ENCODE data around the gene MYH10. TPM values are rescaled to one million over a fixed set of nuclear protein-coding genes. Genes with fewer than 3 reads are reported as not detected.
A peak's percentile ranks its signal among the peaks of the same experiment; 100 is the strongest.

The MYH10 gene
- total RNA-seq, 1 experiment from 2014 or later: 74.0 TPM

GRCh38 chr17:8651013-8651412 is 20.5 kb upstream of the MYH10 start:
- peaks cover 4% of the 10 kb centered on the region for H3K36me3 Mint-ChIP-seq (ENCODE audit: insufficient read depth, unreplicated experiment)
- H3K9me3 Mint-ChIP-seq (ENCODE audit: unreplicated experiment): no peaks in the 10 kb centered on the region
- no peaks in the 10 kb centered on the region for H3K9me3 ChIP-seq
- H3K4me3 Mint-ChIP-seq (ENCODE audit: unreplicated experiment): no peak overlapping the region
- peaks cover 4% of the 10 kb centered on the region for H3K27me3 Mint-ChIP-seq (ENCODE audit: insufficient read depth, unreplicated experiment)
- peak in 1 of 2 experiments; percentile 15 for TF ChIP-seq CTCF (IDR thresholded peaks at IDR 0.05; ENCODE audit: insufficient read depth in 1 of 2, low read depth in 1 of 2, low read length in 1 of 2, severe bottlenecking in 1 of 2, unreplicated experiment in 1 of 2)
- ChIA-PET CTCF (no interaction called here), POLR2A (interaction anchor here (0.7 kb wide), 1 partner anchor 119 kb away, joined by 10 read pairs; no protein-coding TSS in a partner anchor)
- H3K27ac Mint-ChIP-seq (ENCODE audit: unreplicated experiment): no peak overlapping the region
- H3K4me1 ChIP-seq: no peaks in the 10 kb centered on the region
- H3K4me3 ChIP-seq (ENCODE audit: low read depth, low read length): no peak overlapping the region
- no TSS peak for BruUV-seq (replicated peaks)
- no peaks in the 10 kb centered on the region for H3K27me3 ChIP-seq (replicated peaks; ENCODE audit: control insufficient read depth, insufficient read depth, low read length)
- H3K4me1 Mint-ChIP-seq (ENCODE audit: low read depth, unreplicated experiment): no peaks in the 10 kb centered on the region
- intact Hi-C loops (cut with micrococcal nuclease; ENCODE audit: unreplicated experiment): no loop called here
- DNase-seq: no peak
- no peaks in the 10 kb centered on the region for H3K36me3 ChIP-seq (ENCODE audit: control insufficient read depth, insufficient read depth, low read length)

GRCh38 chr17:8650119-8650499 is 19.6 kb upstream of the MYH10 start:
- peaks cover 4% of the 10 kb centered on the region for H3K36me3 Mint-ChIP-seq (ENCODE audit: insufficient read depth, unreplicated experiment)
- no peaks in the 10 kb centered on the region for H3K9me3 Mint-ChIP-seq (ENCODE audit: unreplicated experiment)
- ChIA-PET CTCF (no interaction called here), POLR2A (no interaction called here)
- Histone ChIP-seq H3K27me3 (replicated peaks; ENCODE audit: control insufficient read depth, insufficient read depth, low read length) (no peaks in the 10 kb centered on the region), H3K4me3 (ENCODE audit: low read depth, low read length) (no peak overlapping the region), H3K36me3 (ENCODE audit: control insufficient read depth, insufficient read depth, low read length) (no peaks in the 10 kb centered on the region), H3K4me1 (no peaks in the 10 kb centered on the region), H3K9me3 (no peaks in the 10 kb centered on the region)
- TF ChIP-seq CTCF (IDR thresholded peaks at IDR 0.05; ENCODE audit: insufficient read depth in 1 of 2, low read depth in 1 of 2, low read length in 1 of 2, severe bottlenecking in 1 of 2, unreplicated experiment in 1 of 2): no peak
- no TSS peak for BruUV-seq (replicated peaks)
- H3K4me1 Mint-ChIP-seq (ENCODE audit: low read depth, unreplicated experiment): no peaks in the 10 kb centered on the region
- intact Hi-C loops (cut with micrococcal nuclease; ENCODE audit: unreplicated experiment): no loop called here
- no peak for DNase-seq
- H3K27me3 Mint-ChIP-seq (ENCODE audit: insufficient read depth, unreplicated experiment): peaks cover 4% of the 10 kb centered on the region
- H3K27ac Mint-ChIP-seq (ENCODE audit: unreplicated experiment): no peak overlapping the region
- H3K4me3 Mint-ChIP-seq (ENCODE audit: unreplicated experiment): no peak overlapping the region

GRCh38 chr17:8649157-8650118 is 18.9 kb upstream of the MYH10 start:
- POLR2A ChIA-PET: no interaction called here
- H3K27me3 ChIP-seq (replicated peaks; ENCODE audit: control insufficient read depth, insufficient read depth, low read length): no peaks in the 10 kb centered on the region

More at GRCh38 chr17:8649157-8650118, 18.9 kb upstream of the MYH10 start:
- H3K4me3 Mint-ChIP-seq (ENCODE audit: unreplicated experiment): no peak overlapping the region
- peaks cover 1% of the 10 kb centered on the region for H3K4me1 Mint-ChIP-seq (ENCODE audit: low read depth, unreplicated experiment)
- no peak overlapping the region for H3K4me3 ChIP-seq (ENCODE audit: low read depth, low read length)
- H3K4me1 ChIP-seq: no peaks in the 10 kb centered on the region
- H3K9me3 ChIP-seq: no peaks in the 10 kb centered on the region
- no TSS peak for BruUV-seq (replicated peaks)
- no peaks in the 10 kb centered on the region for H3K9me3 Mint-ChIP-seq (ENCODE audit: unreplicated experiment)
- H3K36me3 Mint-ChIP-seq (ENCODE audit: insufficient read depth, unreplicated experiment): peaks cover 4% of the 10 kb centered on the region
- no peaks in the 10 kb centered on the region for H3K36me3 ChIP-seq (ENCODE audit: control insufficient read depth, insufficient read depth, low read length)
- intact Hi-C loops (cut with micrococcal nuclease; ENCODE audit: unreplicated experiment): no loop called here
- peaks cover 4% of the 10 kb centered on the region for H3K27me3 Mint-ChIP-seq (ENCODE audit: insufficient read depth, unreplicated experiment)
- no peak overlapping the region for H3K27ac Mint-ChIP-seq (ENCODE audit: unreplicated experiment)
- no peak for DNase-seq
- CTCF ChIA-PET: no interaction called here
- TF ChIP-seq CTCF (IDR thresholded peaks at IDR 0.05; ENCODE audit: insufficient read depth in 1 of 2, low read depth in 1 of 2, low read length in 1 of 2, severe bottlenecking in 1 of 2, unreplicated experiment in 1 of 2): no peak
